ENCODE results near the gene SLC9B1. TPM values are rescaled to one million over a fixed set of nuclear protein-coding genes. Genes with fewer than 3 reads are reported as not detected.
"Not testable (repeated sequence)": the region's sequence is repeated elsewhere in the genome, so short reads cannot be mapped to it uniquely, and the experiment has no call there.

The SLC9B1 gene
- total RNA-seq, 2 donors from 2014 or later, result not detected

DNA sequence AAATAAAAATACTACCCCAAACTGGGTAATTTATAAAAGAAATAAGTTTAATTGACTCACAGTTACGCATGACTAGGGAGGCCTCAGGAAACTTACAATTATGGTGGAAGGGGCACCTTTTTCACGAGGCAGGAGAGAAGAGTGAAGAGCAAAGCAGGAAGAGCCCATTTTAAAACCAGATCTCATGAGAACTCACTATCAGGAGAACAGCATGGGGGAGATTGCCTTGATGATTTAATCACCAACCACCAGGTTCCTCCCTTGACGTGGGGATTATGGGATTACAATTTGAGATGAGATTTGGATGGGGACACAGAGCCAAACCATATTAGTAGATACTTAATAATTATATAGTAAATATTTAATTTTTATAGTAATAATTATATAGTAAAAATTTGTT is 140.6 kb downstream of the SLC9B1 start:
- Histone ChIP-seq H3K27me3 (no peaks in the 10 kb centered on the region), H3K27ac (peak overlapping the region in 1 of 4 donors; percentile 14), H3K36me3 (replicated peaks in 1 of 2; ENCODE audit: insufficient read depth in 1 of 2, low read depth in 2 of 2) (no peaks in the 10 kb centered on the region), H3K4me1 (peaks cover 12% of the 10 kb centered on the region), H3K4me3 (no peak overlapping the region), H3K9me3 (no peaks in the 10 kb centered on the region)
- 83 to 96% methylated on average over 3 of the region's 3 CpGs for WGBS, 2 donors
- TF ChIP-seq POLR2A (IDR thresholded peaks at IDR 0.05), result no peak
- TF ChIP-seq, protein P1, sequence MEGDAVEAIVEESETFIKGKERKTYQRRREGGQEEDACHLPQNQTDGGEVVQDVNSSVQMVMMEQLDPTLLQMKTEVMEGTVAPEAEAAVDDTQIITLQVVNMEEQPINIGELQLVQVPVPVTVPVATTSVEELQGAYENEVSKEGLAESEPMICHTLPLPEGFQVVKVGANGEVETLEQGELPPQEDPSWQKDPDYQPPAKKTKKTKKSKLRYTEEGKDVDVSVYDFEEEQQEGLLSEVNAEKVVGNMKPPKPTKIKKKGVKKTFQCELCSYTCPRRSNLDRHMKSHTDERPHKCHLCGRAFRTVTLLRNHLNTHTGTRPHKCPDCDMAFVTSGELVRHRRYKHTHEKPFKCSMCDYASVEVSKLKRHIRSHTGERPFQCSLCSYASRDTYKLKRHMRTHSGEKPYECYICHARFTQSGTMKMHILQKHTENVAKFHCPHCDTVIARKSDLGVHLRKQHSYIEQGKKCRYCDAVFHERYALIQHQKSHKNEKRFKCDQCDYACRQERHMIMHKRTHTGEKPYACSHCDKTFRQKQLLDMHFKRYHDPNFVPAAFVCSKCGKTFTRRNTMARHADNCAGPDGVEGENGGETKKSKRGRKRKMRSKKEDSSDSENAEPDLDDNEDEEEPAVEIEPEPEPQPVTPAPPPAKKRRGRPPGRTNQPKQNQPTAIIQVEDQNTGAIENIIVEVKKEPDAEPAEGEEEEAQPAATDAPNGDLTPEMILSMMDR (IDR thresholded peaks at IDR 0.05), result no peak
- DNase-seq (no peak), ATAC-seq (no peak)
- intact Hi-C loops (cut with DNase I), result no loop called here

GRCh38 chr4:102878349-102878748 is 141.2 kb downstream of the SLC9B1 start:
- intact Hi-C loops (cut with DNase I); H3K36me3 ChIP-seq (replicated peaks in 1 of 2; ENCODE audit: insufficient read depth in 1 of 2, low read depth in 2 of 2); H3K9me3 ChIP-seq; H3K27me3 ChIP-seq; H3K4me3 ChIP-seq: not testable (repeated sequence)
- peak; percentile 32 to 71 (median 64) for DNase-seq
- peak overlapping the region in 1 of 4 donors; percentile 26 for H3K27ac ChIP-seq
- 25 to 30% methylated on average over 4 of the region's 4 CpGs for WGBS, 2 donors
- ATAC-seq, result peak; percentile 47
- TF ChIP-seq, protein P1 (IDR thresholded peaks at IDR 0.05), result peak in 1 of 7 experiments; percentile 8
- peaks cover 12% of the 10 kb centered on the region for H3K4me1 ChIP-seq

DNA sequence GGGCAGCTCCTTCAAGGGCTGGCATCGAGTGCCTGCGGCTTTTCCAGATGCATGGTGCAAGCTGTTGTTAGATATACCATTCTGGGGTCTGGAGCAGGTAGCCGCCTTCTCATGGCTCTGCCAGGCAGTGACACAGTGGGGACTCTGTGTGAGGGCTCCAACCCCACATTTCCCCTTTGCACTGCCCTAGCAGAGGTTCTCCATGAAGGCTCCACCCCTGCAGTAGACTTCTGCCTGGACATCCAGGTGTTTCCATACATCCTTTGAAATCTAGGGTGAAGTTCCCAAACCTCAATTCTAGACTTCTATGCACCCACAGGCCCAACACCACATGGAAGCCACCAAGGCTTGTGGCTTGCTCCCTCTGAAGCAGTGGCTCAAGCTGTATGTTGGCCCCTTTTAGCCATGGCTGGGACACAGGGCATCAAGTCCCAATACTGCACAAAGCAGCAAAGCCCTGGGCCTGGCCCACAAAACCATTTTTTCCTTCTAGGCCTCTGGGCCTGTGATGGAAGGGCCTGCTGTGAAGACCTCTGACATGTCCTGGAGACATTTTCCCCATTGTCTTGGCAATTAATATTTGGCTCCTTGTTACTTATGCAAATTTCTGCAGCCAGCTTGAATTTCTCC is 141.9 kb downstream of the SLC9B1 start:
- H3K27me3 ChIP-seq; H3K36me3 ChIP-seq (replicated peaks in 1 of 2; ENCODE audit: insufficient read depth in 1 of 2, low read depth in 2 of 2); intact Hi-C loops (cut with DNase I); DNase-seq; ATAC-seq; H3K9me3 ChIP-seq; H3K4me3 ChIP-seq: not testable (repeated sequence)
- Histone ChIP-seq H3K27ac (peak overlapping the region in 1 of 4 donors; percentile 26), H3K4me1 (peaks cover 12% of the 10 kb centered on the region)
- WGBS, 2 donors, result 93 to 100% methylated on average over 3 of the region's 3 CpGs

DNA sequence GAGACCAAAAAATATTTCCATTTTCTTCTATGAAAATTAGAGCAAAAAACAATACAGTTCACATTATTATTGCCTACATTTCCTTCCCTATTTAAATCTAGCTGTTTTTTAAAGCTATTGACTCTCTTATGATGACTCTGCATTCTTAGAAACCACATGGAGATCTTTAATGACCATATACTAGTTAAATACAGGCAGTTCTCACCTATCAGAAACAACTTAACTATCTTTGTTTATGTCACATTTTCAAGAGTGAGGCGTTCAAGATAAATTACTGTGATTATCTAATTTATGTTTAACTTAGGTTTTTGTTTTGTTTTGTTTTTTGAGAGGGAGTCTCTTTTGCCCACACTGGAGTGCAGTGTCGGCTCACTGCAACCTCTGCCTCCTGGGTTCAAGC is 147.7 kb downstream of the SLC9B1 start:
- ATAC-seq, result no peak
- no peak for DNase-seq
- peaks cover 26% of the 10 kb centered on the region for H3K4me1 ChIP-seq
- no peak for TF ChIP-seq POLR2A (IDR thresholded peaks at IDR 0.05)
- TF ChIP-seq, protein P1 (IDR thresholded peaks at IDR 0.05), result no peak
- no peak overlapping the region for H3K4me3 ChIP-seq
- H3K27ac ChIP-seq, result no peak overlapping the region
- WGBS, 2 donors, result 56 to 61% methylated on average over 2 of the region's 2 CpGs
- intact Hi-C loops (cut with DNase I), result no loop called here
- H3K36me3 ChIP-seq (replicated peaks in 1 of 2; ENCODE audit: insufficient read depth in 1 of 2, low read depth in 2 of 2), result no peaks in the 10 kb centered on the region
- no peaks in the 10 kb centered on the region for H3K27me3 ChIP-seq
- no peaks in the 10 kb centered on the region for H3K9me3 ChIP-seq

- Histone ChIP-seq H3K27me3 (no peaks in the 10 kb centered on the region), H3K4me1 (peaks cover 26% of the 10 kb centered on the region), H3K9me3 (no peaks in the 10 kb centered on the region), H3K4me3 (peak overlapping the region; percentile 73 to 88), H3K36me3 (replicated peaks in 1 of 2; ENCODE audit: insufficient read depth in 1 of 2, low read depth in 2 of 2) (no peaks in the 10 kb centered on the region), H3K27ac (peak overlapping the region; percentile 90 to 99 (median 94))
- TF ChIP-seq, protein P1 (IDR thresholded peaks at IDR 0.05), result no peak
- TF ChIP-seq POLR2A (IDR thresholded peaks at IDR 0.05), result no peak
- intact Hi-C loops (cut with DNase I), result no loop called here
- no peak for ATAC-seq
- 4% methylated on average over 19 of the region's 19 CpGs for WGBS, 2 donors
- DNase-seq, result peak in 1 of 4 donors; percentile 29
Observed at GRCh38 chr4:102869569-102870197, 149.8 kb downstream of the SLC9B1 start.

All from body of pancreas (tissue), 4 donors.